Gastroesophageal sphincter (tissue), 4 donors: ENCODE measurements around the gene KCTD21. TPM values are rescaled to one million over a fixed set of nuclear protein-coding genes. Genes with fewer than 3 reads are reported as not detected.

ENCODE experiments used
- ATAC-seq: fragments of 150-250 bp; one replicate; pipeline ENCODE4 v1.9.1; 2016; ENCODE audit warnings: mild to moderate bottlenecking, moderate library complexity
- H3K27ac ChIP-seq, 4 donors: fragments of 200-600 bp; sonication (generic) in 3 of 4; 1 replicate in 3 of 4; 2 replicates in 1 of 4; pipeline ENCODE4 v1.5.1; 2016 to 2019
- H3K27me3 ChIP-seq: fragments of 200-600 bp; sonication (generic); one replicate; pipeline ENCODE4 v1.5.1; 2019
- H3K36me3 ChIP-seq, 2 donors: fragments of 200-600 bp; sonication (generic); one replicate each; pipeline ENCODE4 v1.5.1; 2019; ENCODE audit warnings: control low read depth in 1 of 2
- H3K4me1 ChIP-seq, 3 donors: fragments of 200-600 bp; sonication (generic); 1 replicate in 2 of 3; 2 replicates in 1 of 3; pipeline ENCODE4 v1.5.1; 2016 to 2019; ENCODE audit warnings: control low read depth in 2 of 3
- H3K4me3 ChIP-seq, 2 donors: fragments of 200-600 bp; sonication (generic); one replicate each; pipeline ENCODE4 v1.5.1; 2019; ENCODE audit warnings: mild to moderate bottlenecking in 1 of 2, moderate library complexity in 1 of 2
- H3K9me3 ChIP-seq, 3 donors: fragments of 200-600 bp; sonication (generic); one replicate each; pipeline ENCODE4 v1.5.1; 2017 to 2019; ENCODE audit warnings: control low read depth in 2 of 3
- CTCF ChIP-seq, 4 experiments: fragments of 200-600 bp in 2 of 4; fragments of 450-650 bp in 2 of 4; sonication (generic) in 1 of 4; IDR thresholded peaks; one replicate each; pipeline ENCODE4 v1.5.1; 2017 to 2019; ENCODE audit warnings: antibody characterized with exemption in 4 of 4, mild to moderate bottlenecking in 2 of 4, moderate library complexity in 2 of 4
- EP300 ChIP-seq: sonication (generic); formaldehyde crosslinking; IDR thresholded peaks from one replicate; pipeline ENCODE4 v1.6.1; 2017; ENCODE audit warnings: antibody characterized with exemption, mild to moderate bottlenecking
- POLR2A ChIP-seq, 2 donors: fragments of 450-650 bp; IDR thresholded peaks; one replicate each; pipeline ENCODE4 v1.6.1; 2017; ENCODE audit warnings: antibody characterized with exemption in 2 of 2, mild to moderate bottlenecking in 2 of 2, moderate library complexity in 1 of 2
- POLR2AphosphoS5 ChIP-seq: sonication (generic); formaldehyde crosslinking; IDR thresholded peaks from one replicate; pipeline ENCODE4 v1.6.1; 2017; ENCODE audit warnings: antibody characterized with exemption
- WGBS, 2 donors: methylation state at CpG; one replicate each; pipeline ENCODE4 v1.1.5; 2018; ENCODE audit warnings: low coverage in 1 of 2; 5-methylcytosine and 5-hydroxymethylcytosine counted together
- total RNA-seq, 4 donors: library from RNA; depleted of rRNA; stranded (reverse); fragments of >200 nt; gene quantifications; one replicate each; pipeline ENCODE4 v1.1.0, GENCODE V29; 2016

The KCTD21 gene
- total RNA-seq, 4 donors from 2014 or later, result 5.7 to 18.6 (median 9.9) TPM

GRCh38 chr11:78217650-78218541 is 29.5 kb upstream of the KCTD21 start:
- no peaks in the 10 kb centered on the region for H3K4me1 ChIP-seq
- H3K27me3 ChIP-seq, result no peaks in the 10 kb centered on the region
- WGBS, 2 donors, result 90% methylated on average over 4 to 6 of the region's 14 CpGs
- TF ChIP-seq CTCF (IDR thresholded peaks at IDR 0.05) (no peak), EP300 (no peak), POLR2A (IDR thresholded peaks at IDR 0.05) (no peak), POLR2AphosphoS5 (no peak)
- H3K36me3 ChIP-seq, result peaks cover 0 to 99% of the 10 kb centered on the region in 2 donors
- H3K27ac ChIP-seq, result no peak overlapping the region
- H3K9me3 ChIP-seq, result no peaks in the 10 kb centered on the region
- no peak for ATAC-seq
- no peak overlapping the region for H3K4me3 ChIP-seq

GRCh38 chr11:78216571-78217287 is 28.3 kb upstream of the KCTD21 start:
- Histone ChIP-seq H3K36me3 (peaks cover 0 to 89% of the 10 kb centered on the region in 2 donors), H3K27ac (no peak overlapping the region), H3K9me3 (no peaks in the 10 kb centered on the region), H3K4me1 (no peaks in the 10 kb centered on the region), H3K27me3 (no peaks in the 10 kb centered on the region), H3K4me3 (no peak overlapping the region)
- 91 to 100% methylated on average over 1 to 4 of the region's 5 CpGs for WGBS, 2 donors
- no peak for TF ChIP-seq EP300
- no peak for TF ChIP-seq CTCF (IDR thresholded peaks at IDR 0.05)
- TF ChIP-seq POLR2AphosphoS5, result no peak
- TF ChIP-seq POLR2A (IDR thresholded peaks at IDR 0.05), result no peak
- ATAC-seq, result no peak

- peaks cover 0 to 86% of the 10 kb centered on the region in 2 donors for H3K36me3 ChIP-seq
- WGBS, 2 donors, result 83 to 92% methylated on average over 2 of the region's 3 CpGs
These were observed 27.6 kb upstream of the KCTD21 start for GRCh38 chr11:78216021-78216420.

GRCh38 chr11:78214331-78215194 is 26.1 kb upstream of the KCTD21 start:
- H3K4me1 ChIP-seq, result no peaks in the 10 kb centered on the region
- H3K4me3 ChIP-seq, result no peak overlapping the region
- ATAC-seq, result no peak
- TF ChIP-seq CTCF (IDR thresholded peaks at IDR 0.05) (no peak), POLR2A (IDR thresholded peaks at IDR 0.05) (no peak), EP300 (no peak), POLR2AphosphoS5 (no peak)
- no peak overlapping the region for H3K27ac ChIP-seq
- peaks cover 0 to 86% of the 10 kb centered on the region in 2 donors for H3K36me3 ChIP-seq
- H3K27me3 ChIP-seq, result no peaks in the 10 kb centered on the region
- 67 to 92% methylated on average over 1 to 3 of the region's 12 CpGs for WGBS, 2 donors
- no peaks in the 10 kb centered on the region for H3K9me3 ChIP-seq

More at GRCh38 chr11:78216021-78216420, 27.6 kb upstream of the KCTD21 start:
- H3K27ac ChIP-seq, result no peak overlapping the region
- no peaks in the 10 kb centered on the region for H3K9me3 ChIP-seq
- TF ChIP-seq EP300, result no peak
- TF ChIP-seq POLR2AphosphoS5, result no peak
- TF ChIP-seq CTCF (IDR thresholded peaks at IDR 0.05), result no peak
- no peak for TF ChIP-seq POLR2A (IDR thresholded peaks at IDR 0.05)
- H3K27me3 ChIP-seq, result no peaks in the 10 kb centered on the region
- H3K4me1 ChIP-seq, result no peaks in the 10 kb centered on the region
- no peak overlapping the region for H3K4me3 ChIP-seq
- ATAC-seq, result no peak
